ENCODE measurements around the gene PROX2.

PROX2 gene

GRCh38 chr14:74875204-74875603 is 741 bp downstream of the PROX2 start:
- no peak for FAIRE-seq

GRCh38 chr14:74871819-74872218 is 4.1 kb downstream of the PROX2 start:
- no peak for FAIRE-seq

- FAIRE-seq: no peak
These were observed 7.2 kb downstream of the PROX2 start for GRCh38 chr14:74868739-74869138.

GRCh38 chr14:74867673-74868072 is 8.3 kb downstream of the PROX2 start:
- FAIRE-seq: no peak

GRCh38 chr14:74866708-74867389 is 9.1 kb downstream of the PROX2 start:
- no peak for FAIRE-seq

- no peak for FAIRE-seq
These were observed 10.8 kb downstream of the PROX2 start for GRCh38 chr14:74865156-74865555.

GRCh38 chr14:74864198-74864597 is 11.7 kb downstream of the PROX2 start:
- FAIRE-seq: no peak

- FAIRE-seq: no peak
These were observed 12.7 kb downstream of the PROX2 start for GRCh38 chr14:74863274-74863673.

GRCh38 chr14:74861734-74862090 is 14.2 kb downstream of the PROX2 start:
- FAIRE-seq: no peak

- FAIRE-seq: no peak
These were observed 14.8 kb downstream of the PROX2 start for GRCh38 chr14:74860899-74861733.

GRCh38 chr14:74859757-74860552 is 16.0 kb downstream of the PROX2 start:
- FAIRE-seq: no peak

GRCh38 chr14:74858022-74858421 is 17.9 kb downstream of the PROX2 start:
- FAIRE-seq: no peak

GRCh38 chr14:74856366-74856765 is 19.6 kb downstream of the PROX2 start:
- no peak for FAIRE-seq

GRCh38 chr14:74855945-74856344 is 20.0 kb downstream of the PROX2 start:
- FAIRE-seq: no peak

- no peak for FAIRE-seq
These were observed 20.9 kb downstream of the PROX2 start for GRCh38 chr14:74855021-74855420.

GRCh38 chr14:74853581-74853980 is 22.4 kb downstream of the PROX2 start:
- no peak for FAIRE-seq

- no peak for FAIRE-seq
These were observed 22.9 kb downstream of the PROX2 start for GRCh38 chr14:74852922-74853530.

GRCh38 chr14:74848768-74849167 is 27.2 kb downstream of the PROX2 start:
- no peak for FAIRE-seq

GRCh38 chr14:74846968-74847665 is 28.8 kb downstream of the PROX2 start:
- FAIRE-seq: no peak

GRCh38 chr14:74846168-74846567 is 29.8 kb downstream of the PROX2 start:
- FAIRE-seq: no peak

GRCh38 chr14:74843653-74844052 is 32.3 kb downstream of the PROX2 start:
- FAIRE-seq: no peak

Measured in colon (tissue), 2 donors.